BLaER1 (cell line): Measurements from ENCODE around the gene VPS37B.
"Not testable (repeated sequence)": the region's sequence is repeated elsewhere in the genome, so short reads cannot be mapped to it uniquely, and the experiment has no call there.

Experiments used
- H3K27ac ChIP-seq: shearing (Covaris generic); formaldehyde crosslinking; 2 replicates; pipeline ENCODE4 v1.8.1; 2022
- H3K27me3 ChIP-seq: shearing (Covaris generic); formaldehyde crosslinking; 2 replicates; pipeline ENCODE4 v1.8.1; 2022
- H3K36me3 ChIP-seq: shearing (Covaris generic); formaldehyde crosslinking; 2 replicates; pipeline ENCODE4 v1.8.1; 2022
- H3K4me1 ChIP-seq: shearing (Covaris generic); formaldehyde crosslinking; 2 replicates; pipeline ENCODE4 v1.8.1; 2022
- H3K4me2 ChIP-seq: shearing (Covaris generic); formaldehyde crosslinking; 2 replicates; pipeline ENCODE4 v1.8.1; 2022
- H3K4me3 ChIP-seq: shearing (Covaris generic); formaldehyde crosslinking; 2 replicates; pipeline ENCODE4 v1.8.1; 2022
- H3K9ac ChIP-seq: shearing (Covaris generic); formaldehyde crosslinking; 2 replicates; pipeline ENCODE4 v1.8.1; 2022
- H3K9me3 ChIP-seq: shearing (Covaris generic); formaldehyde crosslinking; 2 replicates; pipeline ENCODE4 v1.8.1; 2022
- H4K20me1 ChIP-seq: shearing (Covaris generic); formaldehyde crosslinking; 2 replicates; pipeline ENCODE4 v1.8.1; 2022
- Cebpa-rat ChIP-seq: shearing (Covaris generic); IDR thresholded peaks from 2 replicates; pipeline ENCODE4 v1.8.1; 2022

Gene VPS37B, protein sequence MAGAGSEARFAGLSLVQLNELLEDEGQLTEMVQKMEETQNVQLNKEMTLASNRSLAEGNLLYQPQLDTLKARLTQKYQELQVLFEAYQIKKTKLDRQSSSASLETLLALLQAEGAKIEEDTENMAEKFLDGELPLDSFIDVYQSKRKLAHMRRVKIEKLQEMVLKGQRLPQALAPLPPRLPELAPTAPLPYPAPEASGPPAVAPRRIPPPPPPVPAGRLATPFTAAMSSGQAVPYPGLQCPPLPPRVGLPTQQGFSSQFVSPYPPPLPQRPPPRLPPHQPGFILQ

DNA sequence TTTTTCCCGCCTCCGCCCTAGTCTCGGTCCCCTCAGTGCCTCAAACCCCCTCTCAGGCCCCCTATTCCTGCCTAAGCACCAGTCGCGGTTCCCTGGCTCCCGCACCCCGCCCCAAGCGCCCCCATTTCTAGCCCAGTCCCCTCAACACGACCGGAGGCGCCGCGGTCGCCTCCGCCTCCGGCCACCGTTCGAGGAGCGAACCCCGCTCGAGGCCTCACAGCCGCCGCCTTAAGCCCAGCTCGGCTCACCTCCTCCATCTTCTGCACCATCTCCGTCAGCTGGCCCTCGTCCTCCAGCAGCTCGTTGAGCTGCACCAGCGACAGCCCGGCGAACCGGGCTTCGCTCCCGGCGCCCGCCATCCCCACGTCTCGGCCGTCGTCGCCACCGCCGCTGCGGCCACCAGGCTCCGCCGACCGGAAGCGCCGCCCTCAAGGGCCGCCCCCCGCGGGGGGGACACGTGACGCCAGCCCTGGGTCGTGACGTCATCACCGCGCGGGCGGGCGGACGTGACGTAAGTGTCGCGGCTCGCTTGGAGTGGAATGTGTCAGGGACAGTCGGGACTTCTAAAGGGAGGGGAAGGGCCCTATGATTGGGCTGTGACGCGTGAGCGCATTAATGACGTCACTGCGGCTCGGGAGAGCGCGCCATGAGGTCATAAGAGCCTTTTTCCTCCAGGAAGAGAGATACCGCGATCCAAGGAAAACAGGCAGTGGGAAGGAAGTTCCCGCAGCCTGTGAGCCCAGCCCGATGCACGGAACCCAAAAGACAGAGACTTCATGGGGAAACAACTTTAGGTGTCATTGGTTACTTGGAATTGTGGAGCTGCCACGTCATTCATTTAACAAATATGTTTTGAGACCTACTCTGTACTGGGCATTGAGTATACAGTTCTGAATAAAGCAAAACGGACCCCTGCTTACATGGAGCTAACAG is at the start of gene VPS37B:
TSS of gene VPS37B (minus strand) at position 421 of the 933 bp plus-strand sequence. CDS start at position 359, 62 bp downstream.
- Histone ChIP-seq H3K9ac (peak within 1 kb of the TSS; percentile 97), H3K36me3 (0 out of 2 replicates have a peak, but pooled peaks cover 9% of the 10 kb centered on the region), H3K27me3 (no peaks in the 10 kb centered on the region), H3K9me3 (no peaks in the 10 kb centered on the region), H3K4me3 (peak within 1 kb of the TSS; percentile 91), H3K4me1 (peaks cover 90% of the 10 kb centered on the region), H3K4me2 (peak within 1 kb of the TSS; percentile 96), H3K27ac (peak within 1 kb of the TSS; percentile 95), H4K20me1 (peaks cover 37% of the 10 kb centered on the region)
- no peak for TF ChIP-seq Cebpa-rat

DNA sequence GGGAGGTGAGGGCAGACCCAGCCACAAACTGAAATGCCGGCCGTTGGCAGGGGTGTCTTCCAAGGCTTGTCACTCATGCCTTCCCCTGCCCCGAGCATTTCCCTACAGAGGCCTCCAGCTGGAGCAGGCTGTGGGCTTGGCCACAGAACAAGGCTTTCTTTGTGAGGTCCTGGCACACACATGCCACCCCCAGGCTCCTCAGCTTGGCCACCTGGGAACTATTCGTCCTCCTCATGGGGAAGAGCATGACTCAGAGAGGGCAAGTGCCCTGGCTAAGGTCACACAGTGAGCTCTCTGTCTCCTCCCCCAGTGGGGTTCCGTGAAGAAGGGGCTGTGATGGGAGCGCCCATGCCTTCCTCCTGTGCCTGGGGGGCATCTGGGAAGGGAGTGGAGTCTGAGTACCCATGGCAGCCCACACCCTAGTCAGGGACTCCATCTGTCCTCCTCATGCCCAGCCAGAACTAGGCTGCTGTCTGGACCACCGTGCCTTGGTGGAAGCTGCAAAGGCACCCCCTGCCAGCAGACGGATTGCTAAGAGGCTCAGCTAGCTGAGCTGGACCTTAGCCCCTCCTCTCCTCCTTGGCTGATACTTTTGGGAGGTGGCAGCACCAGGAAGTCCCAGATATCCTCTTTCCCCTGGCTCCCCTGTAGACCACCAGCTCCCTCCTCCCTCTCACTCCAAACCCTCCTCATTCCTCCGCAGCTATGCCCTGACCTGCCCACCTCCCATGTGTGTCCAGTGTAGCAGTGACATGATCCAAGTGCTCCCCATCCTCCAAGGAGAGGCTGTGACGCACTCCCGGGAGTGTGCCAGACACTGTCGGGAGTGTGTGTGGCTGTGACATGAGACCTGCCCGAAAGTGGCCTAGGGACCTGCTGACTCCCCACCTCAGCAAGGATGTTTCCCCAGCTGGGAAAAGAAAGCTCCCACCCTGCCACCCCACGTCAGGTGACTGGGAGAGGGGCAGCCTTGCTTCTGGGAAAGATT is 49.0 kb upstream of the VPS37B start:
- peak overlapping the region; percentile 49 for H3K27ac ChIP-seq
- H3K4me2 ChIP-seq = peak overlapping the region; percentile 61

DNA sequence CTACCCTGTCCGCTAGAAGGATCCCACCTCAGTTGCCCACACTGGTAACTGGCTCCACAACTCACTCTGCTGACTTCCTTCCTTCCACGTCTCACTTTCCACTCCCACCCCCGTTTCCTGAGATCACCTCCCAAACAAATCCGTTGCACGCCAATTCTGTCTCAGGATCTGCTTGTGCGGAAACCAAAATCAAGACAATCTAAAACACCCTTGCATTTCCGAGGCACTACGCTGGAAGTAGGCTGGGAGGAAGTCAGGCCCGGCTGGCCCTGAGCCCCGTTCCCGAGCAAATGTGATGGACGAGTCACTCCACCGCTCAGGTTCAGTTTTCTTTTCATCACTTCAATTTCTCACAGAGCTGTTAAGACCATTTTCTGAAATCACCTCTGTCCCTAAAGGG is 47.3 kb upstream of the VPS37B start:
- Histone ChIP-seq H3K4me1 (peaks cover 60% of the 10 kb centered on the region), H3K4me2 (peak overlapping the region; percentile 61), H3K36me3 (peaks cover 10% of the 10 kb centered on the region), H3K9me3 (no peaks in the 10 kb centered on the region), H4K20me1 (no peaks in the 10 kb centered on the region), H3K4me3 (no peak overlapping the region), H3K27ac (peak overlapping the region; percentile 49), H3K27me3 (no peaks in the 10 kb centered on the region), H3K9ac (peak overlapping the region; percentile 64; the same call in 1 of the 2 replicates)
- no peak for TF ChIP-seq Cebpa-rat

More for the DNA sequence above, 49.0 kb upstream of the VPS37B start:
- Histone ChIP-seq H3K4me1 (peaks cover 65% of the 10 kb centered on the region), H3K36me3 (peaks cover 17% of the 10 kb centered on the region; the same call in 1 of the 2 replicates), H3K27me3 (no peaks in the 10 kb centered on the region), H3K4me3 (no peak overlapping the region), H3K9me3 (no peaks in the 10 kb centered on the region), H4K20me1 (no peaks in the 10 kb centered on the region), H3K9ac (peak overlapping the region; percentile 56; the same call in 1 of the 2 replicates)
- TF ChIP-seq Cebpa-rat = no peak

DNA sequence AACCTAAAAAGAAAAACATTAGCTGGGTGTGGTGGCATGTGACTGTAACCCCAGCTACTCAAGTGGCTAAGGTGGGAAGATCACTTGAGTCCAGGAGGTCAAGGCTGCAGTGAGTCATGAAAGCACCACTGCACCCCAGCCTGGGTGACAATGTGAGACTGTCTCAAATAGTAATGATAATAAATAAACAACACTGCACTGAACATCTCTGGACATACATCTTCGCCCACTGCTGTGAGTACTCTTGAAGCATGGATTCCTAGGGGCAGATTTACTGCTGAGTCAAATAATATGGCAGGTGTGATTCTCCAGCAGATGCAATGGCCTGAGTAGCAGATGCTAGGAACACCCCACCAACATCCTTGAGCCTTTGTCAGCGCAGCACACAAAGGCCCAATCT is 46.7 kb upstream of the VPS37B start:
- Histone ChIP-seq H3K4me3 (no peak overlapping the region), H3K27ac (peak overlapping the region; percentile 49), H3K9me3 (no peaks in the 10 kb centered on the region), H3K27me3 (no peaks in the 10 kb centered on the region), H3K9ac (peak overlapping the region; percentile 25; the same call in 1 of the 2 replicates), H3K4me1 (peaks cover 54% of the 10 kb centered on the region), H3K36me3 (peaks cover 15% of the 10 kb centered on the region), H4K20me1 (no peaks in the 10 kb centered on the region), H3K4me2 (peak overlapping the region; percentile 61)
- no peak for TF ChIP-seq Cebpa-rat

DNA sequence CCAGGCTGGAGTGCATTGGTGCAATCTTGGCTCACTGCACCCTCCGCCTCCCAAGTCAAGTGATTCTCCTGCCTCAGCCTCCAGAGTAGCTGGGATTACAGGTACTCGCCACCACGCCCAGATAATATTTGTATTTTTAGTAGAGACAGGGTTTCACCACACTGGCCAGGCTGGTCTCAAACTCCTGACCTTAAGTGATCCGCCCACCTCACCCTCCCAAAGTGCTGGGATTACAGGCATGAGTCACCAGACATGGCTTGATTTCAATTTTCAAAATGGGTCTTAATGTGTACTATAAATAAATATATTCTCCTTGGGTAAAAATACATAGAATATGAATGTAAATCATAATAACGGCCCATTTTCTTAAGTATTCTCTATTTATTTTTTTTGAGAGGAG is 45.4 kb upstream of the VPS37B start:
- H3K4me1 ChIP-seq = peaks cover 41% of the 10 kb centered on the region
- H3K27ac ChIP-seq = not testable (repeated sequence)

DNA sequence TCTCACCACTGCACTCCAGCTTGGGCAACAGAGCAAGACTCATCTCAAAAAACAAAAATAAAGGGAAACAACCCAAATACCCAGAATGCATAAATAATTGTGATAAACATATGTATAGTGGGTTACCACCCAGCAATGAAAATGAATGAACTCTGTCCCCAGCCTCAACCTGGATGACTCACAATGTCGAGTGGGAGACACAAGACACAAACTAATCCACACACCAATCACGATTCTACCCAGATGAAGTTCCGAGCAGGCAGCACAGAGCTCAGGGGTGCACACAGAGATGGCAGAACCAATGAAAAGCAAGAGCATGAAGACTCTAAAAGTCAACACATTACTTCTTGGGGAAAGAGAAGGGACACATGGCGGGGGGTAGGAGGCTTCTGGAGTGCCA is 43.2 kb upstream of the VPS37B start:
- TF ChIP-seq Cebpa-rat = no peak
- Histone ChIP-seq H3K9ac (no peak overlapping the region), H3K36me3 (peaks cover 36% of the 10 kb centered on the region)

More for the DNA sequence above, 45.4 kb upstream of the VPS37B start:
- H4K20me1 ChIP-seq, H3K4me2 ChIP-seq, H3K4me3 ChIP-seq, H3K27me3 ChIP-seq, H3K9me3 ChIP-seq, H3K9ac ChIP-seq: not testable (repeated sequence)
- H3K36me3 ChIP-seq = peaks cover 25% of the 10 kb centered on the region

DNA sequence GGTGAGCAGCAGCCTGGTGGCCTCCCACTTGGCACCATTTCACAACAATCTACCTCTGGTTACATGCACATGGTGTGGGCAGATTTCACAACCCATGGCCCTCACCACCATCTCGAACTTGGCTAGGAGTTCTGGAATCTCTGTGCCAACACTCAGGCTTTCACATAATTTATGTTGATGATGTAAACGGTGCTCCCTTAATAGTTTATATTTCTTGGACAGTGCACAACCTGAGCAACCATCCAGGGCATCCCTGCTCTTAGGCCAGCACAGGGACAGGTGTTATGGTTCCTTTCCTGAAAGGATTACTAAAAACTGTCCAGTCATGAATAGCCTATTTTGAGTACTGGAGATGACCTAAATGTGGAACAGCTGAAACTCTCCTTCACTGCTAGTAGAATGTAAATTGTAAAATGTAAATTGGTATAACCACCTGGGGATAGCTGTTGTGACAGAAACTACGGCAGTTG is 41.7 kb upstream of the VPS37B start:
- no peaks in the 10 kb centered on the region for H4K20me1 ChIP-seq
- no peaks in the 10 kb centered on the region for H3K27me3 ChIP-seq
- H3K9ac ChIP-seq = no peak overlapping the region
- no peak for TF ChIP-seq Cebpa-rat
- H3K4me3 ChIP-seq = no peak overlapping the region
- H3K27ac ChIP-seq = no peak overlapping the region
- H3K4me1 ChIP-seq = peaks cover 12% of the 10 kb centered on the region
- H3K36me3 ChIP-seq = peaks cover 41% of the 10 kb centered on the region
- H3K4me2 ChIP-seq = no peak overlapping the region
- H3K9me3 ChIP-seq = no peaks in the 10 kb centered on the region

More for the DNA sequence above, 43.2 kb upstream of the VPS37B start:
- no peaks in the 10 kb centered on the region for H3K27me3 ChIP-seq
- H3K27ac ChIP-seq = no peak overlapping the region
- H3K9me3 ChIP-seq = no peaks in the 10 kb centered on the region
- no peak overlapping the region for H3K4me3 ChIP-seq
- peaks cover 23% of the 10 kb centered on the region for H3K4me1 ChIP-seq
- no peak overlapping the region for H3K4me2 ChIP-seq
- no peaks in the 10 kb centered on the region for H4K20me1 ChIP-seq

DNA sequence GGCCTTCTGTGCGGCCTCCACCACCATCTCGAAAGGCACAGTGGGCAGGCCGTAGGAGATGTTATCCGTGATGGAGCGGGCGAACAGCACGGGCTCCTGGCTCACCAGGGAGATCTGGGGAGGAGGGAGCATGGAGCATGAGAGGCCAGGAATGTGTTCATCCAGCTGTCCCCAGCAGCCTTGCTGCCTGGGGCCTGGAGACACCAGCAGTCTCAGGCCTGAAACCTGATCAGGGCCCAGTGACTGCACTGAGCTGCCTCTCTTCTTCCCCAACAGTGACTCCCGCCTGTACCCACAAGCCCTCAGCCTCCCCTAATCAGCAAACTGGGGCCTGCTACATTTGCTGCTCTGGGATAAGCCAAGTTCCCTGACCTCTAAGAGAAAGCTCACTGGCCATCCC is 39.4 kb upstream of the VPS37B start:
- Histone ChIP-seq H3K27ac (no peak overlapping the region), H3K4me1 (peaks cover 17% of the 10 kb centered on the region), H4K20me1 (no peaks in the 10 kb centered on the region), H3K9me3 (no peaks in the 10 kb centered on the region), H3K27me3 (no peaks in the 10 kb centered on the region), H3K4me2 (no peak overlapping the region), H3K36me3 (peaks cover 54% of the 10 kb centered on the region), H3K4me3 (no peak overlapping the region), H3K9ac (no peak overlapping the region)
- no peak for TF ChIP-seq Cebpa-rat

DNA sequence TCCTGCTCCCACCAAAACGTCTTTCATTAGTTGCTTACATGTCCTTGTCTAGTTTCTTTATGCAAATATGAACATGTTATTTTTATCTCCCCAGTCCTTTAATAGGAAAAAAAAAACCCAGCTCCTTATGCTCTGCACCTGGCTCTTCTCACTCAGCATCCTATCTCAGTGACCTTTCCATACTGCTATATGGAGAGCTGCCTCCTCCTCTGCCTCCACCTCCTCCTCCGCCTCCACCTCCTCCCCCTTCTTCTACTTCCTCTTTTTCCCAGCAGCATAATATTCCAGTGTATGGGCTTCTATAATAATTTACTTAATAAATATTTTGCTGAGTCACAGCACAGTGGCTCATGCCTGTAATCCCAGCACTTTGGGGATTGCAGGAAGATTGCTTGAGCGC is 38.8 kb upstream of the VPS37B start:
- no peak for TF ChIP-seq Cebpa-rat
- H3K27ac ChIP-seq = no peak overlapping the region

More for the DNA sequence above, 38.8 kb upstream of the VPS37B start:
- peaks cover 56% of the 10 kb centered on the region for H3K36me3 ChIP-seq
- H3K9ac ChIP-seq = no peak overlapping the region
- no peak overlapping the region for H3K4me2 ChIP-seq
- peaks cover 23% of the 10 kb centered on the region for H3K4me1 ChIP-seq
- no peaks in the 10 kb centered on the region for H4K20me1 ChIP-seq
- no peaks in the 10 kb centered on the region for H3K27me3 ChIP-seq
- no peak overlapping the region for H3K4me3 ChIP-seq
- H3K9me3 ChIP-seq = no peaks in the 10 kb centered on the region
